Mesendoderm (in vitro differentiated cells): ENCODE measurements around the gene PRR36.
A peak's percentile ranks its signal among the peaks of the same experiment; 100 is the strongest.

ENCODE experiments used
- DNase-seq: peaks from one replicate; pipeline ENCODE4 v3.0.0; 2013
- H2AK5ac ChIP-seq: 2 replicates; pipeline ENCODE4 v1.6.1; 2013; ENCODE audit warnings: low read length, inconsistent platforms
- H2BK120ac ChIP-seq: 2 replicates; pipeline ENCODE4 v1.6.1; 2013; ENCODE audit warnings: low read depth, mild to moderate bottlenecking, low read length, moderate library complexity, mixed read lengths
- H2BK15ac ChIP-seq: replicated peaks from 2 replicates; pipeline ENCODE4 v1.6.1; 2013; ENCODE audit warnings: low read depth, mild to moderate bottlenecking, moderate library complexity
- H2BK5ac ChIP-seq: 2 replicates; pipeline ENCODE4 v1.6.1; 2013; ENCODE audit warnings: low read length, inconsistent platforms
- H3K18ac ChIP-seq: 2 replicates; pipeline ENCODE4 v1.6.1; 2013; ENCODE audit warnings: mild to moderate bottlenecking, low read length, mixed read lengths
- H3K23ac ChIP-seq: one replicate; pipeline ENCODE4 v1.6.1; 2013; ENCODE audit warnings: low read length
- H3K27ac ChIP-seq: 2 replicates; pipeline ENCODE4 v1.5.1; 2013; ENCODE audit warnings: low read depth, mild to moderate bottlenecking, inconsistent platforms, low read length, moderate library complexity
- H3K27me3 ChIP-seq: 2 replicates; pipeline ENCODE4 v1.6.1; 2013; ENCODE audit warnings: low read length, control low read depth, mild to moderate bottlenecking, inconsistent platforms; ENCODE audit not compliant: insufficient read depth, poor library complexity
- H3K36me3 ChIP-seq: 2 replicates; pipeline ENCODE4 v1.6.1; 2013; ENCODE audit warnings: low read length, inconsistent platforms; ENCODE audit not compliant: control insufficient read depth, insufficient read depth
- H3K4ac ChIP-seq: one replicate; pipeline ENCODE4 v1.6.1; 2013; ENCODE audit warnings: low read depth, mild to moderate bottlenecking, low read length, moderate library complexity
- H3K4me1 ChIP-seq: 2 replicates; pipeline ENCODE4 v1.6.1; 2013; ENCODE audit warnings: low read depth, low read length, inconsistent platforms; ENCODE audit not compliant: control insufficient read depth
- H3K4me2 ChIP-seq: 2 replicates; pipeline ENCODE4 v1.6.1; 2013; ENCODE audit warnings: low read length
- H3K4me3 ChIP-seq: 2 replicates; pipeline ENCODE4 v1.5.1; 2013; ENCODE audit warnings: mild to moderate bottlenecking, low read length
- H3K56ac ChIP-seq: one replicate; pipeline ENCODE4 v1.6.1; 2013; ENCODE audit warnings: low read length
- H3K79me1 ChIP-seq: 2 replicates; pipeline ENCODE4 v1.6.1; 2013; ENCODE audit warnings: low read length, inconsistent platforms
- H3K79me2 ChIP-seq: 2 replicates; pipeline ENCODE4 v1.6.1; 2013; ENCODE audit warnings: mild to moderate bottlenecking, low read length; ENCODE audit not compliant: control insufficient read depth, insufficient read depth
- H3K9ac ChIP-seq: 2 replicates; pipeline ENCODE4 v1.6.1; 2013; ENCODE audit warnings: low read length, inconsistent platforms
- H4K5ac ChIP-seq: one replicate; pipeline ENCODE4 v1.6.1; 2013; ENCODE audit warnings: low read length
- H4K8ac ChIP-seq: one replicate; pipeline ENCODE4 v1.6.1; 2013; ENCODE audit warnings: low read depth, mild to moderate bottlenecking, control low read depth, low read length, moderate library complexity
- WGBS: extraction: QIAGEN DNeasy Blood & Tissue Kit; methylation state at CpG from one replicate; pipeline ENCODE4 v1.1.7; 2013; ENCODE audit warnings: low lambda C conversion rate, missing lambda C conversion rate; ENCODE audit not compliant: insufficient coverage; ENCODE audit errors: extremely low coverage; 5-methylcytosine and 5-hydroxymethylcytosine counted together

Gene PRR36

GRCh38 chr19:7873304-7874075 is 700 bp downstream of the PRR36 start:
- Histone ChIP-seq H3K23ac (no peak overlapping the region), H3K18ac (peak overlapping the region; percentile 22), H2AK5ac (no peak overlapping the region), H3K4me1 (no peaks in the 10 kb centered on the region), H3K79me1 (no peaks in the 10 kb centered on the region), H3K4me3 (no peak overlapping the region), H2BK15ac (no peak overlapping the region), H4K5ac (no peak overlapping the region), H3K4me2 (peak overlapping the region; percentile 22), H3K79me2 (no peaks in the 10 kb centered on the region), H3K27me3 (peaks cover 7% of the 10 kb centered on the region), H2BK5ac (no peak overlapping the region), H4K8ac (no peak overlapping the region), H3K4ac (no peak overlapping the region), H3K9ac (no peak overlapping the region), H3K27ac (no peak overlapping the region), H3K56ac (peak overlapping the region; percentile 49), H3K36me3 (no peaks in the 10 kb centered on the region), H2BK120ac (no peak overlapping the region)
- WGBS, result no CpG with 5 or more reads among the region's 53 CpGs
- DNase-seq, result no peak

GRCh38 chr19:7872306-7873204 is 1.6 kb downstream of the PRR36 start:
- H3K27ac ChIP-seq, result no peak overlapping the region
- no peak overlapping the region for H4K5ac ChIP-seq
- no peak overlapping the region for H2BK5ac ChIP-seq
- no peak overlapping the region for H3K4me3 ChIP-seq
- no peaks in the 10 kb centered on the region for H3K36me3 ChIP-seq
- no peak overlapping the region for H3K56ac ChIP-seq
- no peak overlapping the region for H2AK5ac ChIP-seq
- no peak overlapping the region for H3K4ac ChIP-seq
- no peak overlapping the region for H3K9ac ChIP-seq
- no peak overlapping the region for H4K8ac ChIP-seq
- H3K79me2 ChIP-seq, result no peaks in the 10 kb centered on the region
- no peak overlapping the region for H3K23ac ChIP-seq
- peak overlapping the region; percentile 25 for H3K4me2 ChIP-seq
- H3K27me3 ChIP-seq, result peaks cover 7% of the 10 kb centered on the region
- H3K79me1 ChIP-seq, result no peaks in the 10 kb centered on the region
- H3K4me1 ChIP-seq, result no peaks in the 10 kb centered on the region
- no peak overlapping the region for H3K18ac ChIP-seq
- WGBS, result no CpG with 5 or more reads among the region's 47 CpGs
- DNase-seq, result no peak
- no peak overlapping the region for H2BK120ac ChIP-seq
- H2BK15ac ChIP-seq, result no peak overlapping the region

- H3K56ac ChIP-seq, result peak overlapping the region; percentile 62
- no peak overlapping the region for H3K4ac ChIP-seq
- H3K4me1 ChIP-seq, result no peaks in the 10 kb centered on the region
- H2BK15ac ChIP-seq, result no peak overlapping the region
- no peak overlapping the region for H3K4me3 ChIP-seq
- WGBS, result no CpG with 5 or more reads among the region's 33 CpGs
- no peak overlapping the region for H3K18ac ChIP-seq
- H4K5ac ChIP-seq, result no peak overlapping the region
- H3K79me1 ChIP-seq, result no peaks in the 10 kb centered on the region
- H2BK120ac ChIP-seq, result no peak overlapping the region
- H4K8ac ChIP-seq, result no peak overlapping the region
- no peak overlapping the region for H2AK5ac ChIP-seq
- H3K23ac ChIP-seq, result no peak overlapping the region
- H3K36me3 ChIP-seq, result no peaks in the 10 kb centered on the region
- H3K9ac ChIP-seq, result no peak overlapping the region
- peaks cover 9% of the 10 kb centered on the region for H3K27me3 ChIP-seq
- H3K27ac ChIP-seq, result no peak overlapping the region
- H3K79me2 ChIP-seq, result no peaks in the 10 kb centered on the region
- peak; percentile 97 for DNase-seq
- H3K4me2 ChIP-seq, result peak overlapping the region; percentile 33
- no peak overlapping the region for H2BK5ac ChIP-seq
Observed at GRCh38 chr19:7871437-7872305, 2.5 kb downstream of the PRR36 start.

GRCh38 chr19:7870571-7871436 is 3.4 kb downstream of the PRR36 start:
- Histone ChIP-seq H4K8ac (no peak overlapping the region), H3K36me3 (no peaks in the 10 kb centered on the region), H2AK5ac (no peak overlapping the region), H3K27ac (no peak overlapping the region), H3K79me1 (no peaks in the 10 kb centered on the region), H3K9ac (no peak overlapping the region), H3K27me3 (peaks cover 9% of the 10 kb centered on the region), H4K5ac (no peak overlapping the region), H3K4ac (no peak overlapping the region), H3K18ac (no peak overlapping the region), H3K79me2 (no peaks in the 10 kb centered on the region), H3K56ac (no peak overlapping the region), H3K4me3 (no peak overlapping the region), H2BK120ac (no peak overlapping the region), H3K4me1 (no peaks in the 10 kb centered on the region), H3K23ac (no peak overlapping the region), H3K4me2 (no peak overlapping the region), H2BK5ac (no peak overlapping the region), H2BK15ac (no peak overlapping the region)
- WGBS, result no CpG with 5 or more reads among the region's 11 CpGs
- DNase-seq, result peak; percentile 81

- H3K27me3 ChIP-seq, result peaks cover 9% of the 10 kb centered on the region
- no peak overlapping the region for H3K18ac ChIP-seq
- no peak overlapping the region for H4K8ac ChIP-seq
- H2AK5ac ChIP-seq, result no peak overlapping the region
- no peak overlapping the region for H2BK5ac ChIP-seq
- peak; percentile 82 for DNase-seq
- H2BK120ac ChIP-seq, result no peak overlapping the region
- no peak overlapping the region for H3K4ac ChIP-seq
- H3K36me3 ChIP-seq, result no peaks in the 10 kb centered on the region
- H3K4me2 ChIP-seq, result peak overlapping the region; percentile 52
- no peak overlapping the region for H2BK15ac ChIP-seq
- no peaks in the 10 kb centered on the region for H3K79me1 ChIP-seq
- no peak overlapping the region for H3K4me3 ChIP-seq
- H3K23ac ChIP-seq, result no peak overlapping the region
- H3K4me1 ChIP-seq, result no peaks in the 10 kb centered on the region
- no peak overlapping the region for H3K9ac ChIP-seq
- no peak overlapping the region for H3K56ac ChIP-seq
- no CpG with 5 or more reads among the region's 30 CpGs for WGBS
- no peak overlapping the region for H3K27ac ChIP-seq
- no peak overlapping the region for H4K5ac ChIP-seq
- no peaks in the 10 kb centered on the region for H3K79me2 ChIP-seq
Observed at GRCh38 chr19:7869910-7870511, 4.2 kb downstream of the PRR36 start.
